GM21515 (cell line): ENCODE results near the gene SRRT.
"Not testable (repeated sequence)": the region's sequence is repeated elsewhere in the genome, so short reads cannot be mapped to it uniquely, and the experiment has no call there.

Experiments
- ATAC-seq: cut with Tn5 transposase; IDR thresholded peaks from one replicate; pipeline ENCODE4 v1.9.1; 2021; ENCODE audit not compliant: unreplicated experiment

Gene SRRT

GRCh38 chr7:100893910-100894721 is 19.2 kb downstream of the SRRT start:
- no peak for ATAC-seq

GRCh38 chr7:100894860-100895700 is 20.2 kb downstream of the SRRT start:
- no peak for ATAC-seq

GRCh38 chr7:100895701-100895955 is 20.7 kb downstream of the SRRT start, which contains the start of gene ACHE:
TSS of gene ACHE (minus strand) at chr7:100895888. CDS start at chr7:100894232, 1,656 bp downstream.
- no peak for ATAC-seq

- no peak for ATAC-seq
These were observed 21.2 kb downstream of the SRRT start for GRCh38 chr7:100895956-100896731.

DNA sequence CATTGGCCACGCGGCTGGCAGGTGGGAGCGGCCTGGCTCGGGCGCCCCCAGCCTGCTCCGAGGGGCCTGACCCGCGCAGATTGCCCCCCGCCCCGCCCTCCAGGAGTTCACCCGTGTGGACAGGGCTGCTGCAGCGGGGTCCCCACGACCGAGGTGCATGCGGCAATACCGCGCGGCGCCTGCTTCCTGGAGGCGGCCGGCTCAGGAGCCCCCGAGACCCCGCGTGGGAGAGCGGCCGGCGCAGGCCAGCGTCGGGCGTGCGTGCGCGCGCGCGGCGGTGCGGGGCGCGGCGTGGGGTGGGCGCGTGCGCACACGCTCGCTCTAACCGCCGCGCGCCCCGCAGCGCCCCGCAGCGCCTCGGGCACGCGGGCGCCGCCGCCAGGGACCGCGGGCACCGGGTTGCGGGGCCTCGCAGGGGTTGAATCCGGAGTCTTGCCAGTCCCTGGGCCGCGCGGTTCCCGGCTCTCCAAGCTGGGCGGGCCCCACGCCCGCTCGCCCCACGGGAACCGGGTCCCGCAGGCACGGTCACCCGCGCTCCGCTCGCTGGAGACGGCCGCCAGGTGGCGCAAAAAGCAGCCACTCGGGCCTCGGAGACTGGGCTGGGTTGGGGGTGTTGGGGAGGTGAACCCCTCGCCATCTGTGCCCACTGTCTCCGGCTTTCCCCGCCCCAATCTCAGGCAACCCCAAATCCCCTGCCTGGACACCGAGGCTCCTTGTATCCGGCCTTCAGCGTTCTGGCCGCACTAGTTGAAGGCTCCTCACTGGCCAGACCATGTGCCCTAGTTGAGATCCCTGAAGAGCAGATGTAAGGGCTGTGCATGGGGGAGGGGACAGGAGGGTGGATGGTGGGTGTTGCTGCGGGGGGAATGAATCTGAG is 22.1 kb downstream of the SRRT start:
- no peak for ATAC-seq

GRCh38 chr7:100897772-100898454 is 23.0 kb downstream of the SRRT start:
- ATAC-seq = no peak

GRCh38 chr7:100899432-100899831 is 24.5 kb downstream of the SRRT start:
- ATAC-seq = no peak

- no peak for ATAC-seq
These were observed 26.1 kb downstream of the SRRT start for GRCh38 chr7:100900978-100901377.

DNA sequence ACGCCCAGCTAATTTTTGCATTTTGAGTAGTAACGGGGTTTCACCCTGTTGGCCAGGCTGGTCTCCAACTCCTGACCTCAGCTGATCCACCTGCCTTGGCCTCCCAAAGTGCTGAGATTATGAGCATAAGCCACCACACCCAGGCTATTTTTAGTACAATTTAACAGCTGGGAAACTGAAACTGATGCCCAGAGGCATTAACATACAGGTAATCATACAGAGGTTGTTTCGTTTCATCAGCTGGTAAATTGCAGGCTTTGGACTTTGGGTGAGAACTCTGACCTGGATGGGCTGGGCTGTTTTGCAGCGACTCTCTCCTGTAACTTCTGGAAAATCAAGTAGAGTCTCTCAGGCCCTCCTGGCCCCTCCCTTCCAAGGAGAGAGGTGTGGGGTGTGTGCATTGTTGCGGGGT is 27.0 kb downstream of the SRRT start:
- no peak for ATAC-seq

GRCh38 chr7:100902638-100903037 is 27.7 kb downstream of the SRRT start:
- ATAC-seq = no peak

- no peak for ATAC-seq
These were observed 33.6 kb downstream of the SRRT start for GRCh38 chr7:100908512-100908911.

- ATAC-seq = not testable (repeated sequence)
These were observed 35.5 kb downstream of the SRRT start for GRCh38 chr7:100910443-100910842.

GRCh38 chr7:100911484-100911883 is 36.6 kb downstream of the SRRT start:
- no peak for ATAC-seq

DNA sequence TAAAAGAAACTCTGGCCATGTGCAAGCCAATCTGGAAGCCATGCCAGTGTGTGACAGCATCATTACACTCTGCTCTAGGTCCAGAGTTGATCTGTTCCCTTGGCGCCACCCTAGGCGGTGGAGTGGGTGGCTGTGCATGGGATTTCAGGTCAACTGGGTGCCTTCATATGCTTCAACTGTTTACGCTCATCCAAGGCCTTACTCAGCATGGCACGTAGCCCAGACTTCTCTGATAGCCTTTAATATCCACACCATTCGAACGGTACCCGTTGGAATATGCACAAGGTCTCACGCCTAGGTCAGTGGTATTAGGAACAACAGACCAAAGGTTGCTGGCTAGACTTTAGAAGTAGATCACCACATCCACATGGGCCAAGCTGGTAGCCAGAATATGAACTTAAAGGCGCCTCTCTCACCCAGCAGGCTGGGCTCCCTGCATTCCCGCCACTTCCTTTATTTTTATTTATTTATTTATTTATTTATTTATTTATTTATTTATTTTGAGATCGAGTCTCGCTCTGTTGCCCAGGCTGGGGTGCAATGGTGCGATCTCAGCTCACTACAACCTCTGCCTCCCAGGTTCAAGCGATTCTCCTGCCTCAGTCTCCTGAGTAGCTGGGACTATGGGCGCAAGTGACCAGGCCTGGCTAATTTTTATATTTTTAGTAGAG is 39.4 kb downstream of the SRRT start:
- ATAC-seq = no peak

- ATAC-seq = no peak
These were observed 40.1 kb downstream of the SRRT start for GRCh38 chr7:100914879-100915447.

DNA sequence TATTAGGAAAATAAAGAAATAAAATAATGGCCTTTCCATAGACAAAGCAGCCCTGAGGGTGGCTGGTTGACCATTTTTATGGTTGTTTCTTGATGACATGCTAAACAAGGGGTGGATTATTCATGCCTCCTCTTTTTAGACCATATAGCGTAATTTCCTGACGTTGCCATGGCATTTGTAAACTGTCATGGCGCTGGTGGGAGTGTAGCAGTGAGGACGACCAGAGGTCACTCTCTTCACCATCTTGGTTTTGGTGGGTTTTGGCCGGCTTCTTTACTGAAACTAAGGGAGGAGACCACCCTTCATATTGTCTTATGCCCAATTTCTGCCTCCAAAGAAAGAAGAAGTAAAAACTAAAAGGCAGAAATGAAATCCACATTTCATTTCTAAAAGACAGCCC is 44.4 kb downstream of the SRRT start:
- not testable (repeated sequence) for ATAC-seq

GRCh38 chr7:100919779-100920437 is 45.0 kb downstream of the SRRT start:
- ATAC-seq = not testable (repeated sequence)

GRCh38 chr7:100921039-100921438 is 46.1 kb downstream of the SRRT start:
- no peak for ATAC-seq
